CD8-positive, alpha-beta memory T cell (primary cell): ENCODE data around the gene LRRC31. TPM values are rescaled to one million over a fixed set of nuclear protein-coding genes. Genes with fewer than 3 reads are reported as not detected.

ENCODE experiments used
- CTCF ChIA-PET: fragments of 350-600 bp; sonication (Branson Sonifier 250); formaldehyde crosslinking; loops from one replicate; lab custom pipeline; 2021; ENCODE audit warnings: antibody characterized with exemption; lab: Charles Lee
- POLR2A ChIA-PET: fragments of 350-600 bp; sonication (Branson Sonifier 250); formaldehyde crosslinking; loops from one replicate; lab custom pipeline; 2021; ENCODE audit warnings: antibody characterized with exemption; lab: Charles Lee
- DNase-seq, 5 donors: peaks; one replicate each; pipeline versions ENCODE4 v3.0.0 to v3.0.0-alpha.2; 2020 to 2022; ENCODE audit warnings: mixed read lengths in 1 of 5
- H3K27ac ChIP-seq: one replicate; pipeline ENCODE4 v1.7.0; 2013; ENCODE audit warnings: low read depth, mild to moderate bottlenecking, low read length, moderate library complexity
- H3K27me3 ChIP-seq: 2 replicates; pipeline ENCODE4 v1.7.0; 2013; ENCODE audit warnings: low read length, mild to moderate bottlenecking; ENCODE audit not compliant: insufficient read depth, poor library complexity, severe bottlenecking
- H3K36me3 ChIP-seq: 2 replicates; pipeline ENCODE4 v1.7.0; 2013; ENCODE audit warnings: mild to moderate bottlenecking, low read length, moderate library complexity; ENCODE audit not compliant: insufficient read depth
- H3K4me1 ChIP-seq: 2 replicates; pipeline ENCODE4 v1.7.0; 2013; ENCODE audit warnings: mild to moderate bottlenecking, low read length, moderate library complexity; ENCODE audit not compliant: insufficient read depth
- H3K4me3 ChIP-seq: 2 replicates; pipeline ENCODE4 v1.7.0; 2013; ENCODE audit warnings: mild to moderate bottlenecking, low read length
- H3K9me3 ChIP-seq: 2 replicates; pipeline ENCODE4 v1.7.0; 2013; ENCODE audit warnings: mild to moderate bottlenecking, low read length
- H3K27ac Mint-ChIP-seq, 8 donors: one replicate each; pipeline ENCODE4 v1.8.0; 2020 to 2021; ENCODE audit warnings: mixed read lengths in 8 of 8, mild to moderate bottlenecking in 6 of 8, inconsistent platforms in 3 of 8, moderate library complexity in 3 of 8
- H3K27me3 Mint-ChIP-seq, 2 donors: one replicate each; pipeline ENCODE4 v1.8.0; 2020 to 2021; ENCODE audit warnings: mixed read lengths in 2 of 2, mild to moderate bottlenecking in 1 of 2, moderate library complexity in 1 of 2
- H3K36me3 Mint-ChIP-seq, 3 donors: one replicate each; pipeline ENCODE4 v1.8.0; 2020 to 2021; ENCODE audit warnings: mixed read lengths in 3 of 3, inconsistent platforms in 1 of 3, mild to moderate bottlenecking in 1 of 3
- H3K4me1 Mint-ChIP-seq, 3 donors: one replicate each; pipeline ENCODE4 v1.8.0; 2020 to 2021; ENCODE audit warnings: mixed read lengths in 3 of 3, inconsistent platforms in 1 of 3, mild to moderate bottlenecking in 1 of 3
- H3K4me3 Mint-ChIP-seq, 7 donors: one replicate each; pipeline ENCODE4 v1.8.0; 2020 to 2021; ENCODE audit warnings: mixed read lengths in 7 of 7, mild to moderate bottlenecking in 6 of 7, moderate library complexity in 4 of 7, inconsistent platforms in 2 of 7
- H3K9me3 Mint-ChIP-seq, 5 donors: one replicate each; pipeline ENCODE4 v1.8.0; 2020 to 2022; ENCODE audit warnings: mixed read lengths in 5 of 5, mild to moderate bottlenecking in 3 of 5, moderate library complexity in 2 of 5, inconsistent platforms in 1 of 5
- polyA plus RNA-seq: library from polyadenylated mRNA; unstranded; fragments of 300-500 nt; fragmentation: Illumina TruSeq; gene quantifications from one replicate; pipeline ENCODE4 v1.2.3, GENCODE V29; 2021
- total RNA-seq, 2 experiments: library from RNA; stranded (reverse); gene quantifications; one replicate each; pipeline ENCODE4 v1.2.3, GENCODE V29; 2021

LRRC31 gene
- total and polyA plus RNA-seq, 3 experiments from 2014 or later: not detected

DNA sequence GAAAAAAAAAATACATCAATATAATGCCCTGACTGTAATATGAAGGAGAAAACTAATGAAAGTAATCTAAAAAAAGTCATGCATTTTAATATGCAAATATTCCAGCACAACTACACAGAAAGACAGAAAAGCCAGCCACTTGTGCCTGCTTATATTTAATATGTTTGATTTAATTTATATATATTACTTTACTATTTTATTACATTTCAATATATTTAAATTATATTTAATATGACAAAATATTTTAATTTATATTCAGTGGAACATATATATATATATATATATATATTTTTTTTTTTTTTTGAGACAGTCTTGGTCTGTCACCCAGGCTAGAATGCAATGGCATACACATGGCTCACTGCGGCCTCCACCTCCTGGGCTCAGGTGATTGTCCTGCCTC is 27.5 kb upstream of the LRRC31 start:
- POLR2A ChIA-PET: no interaction called here
- H3K27ac Mint-ChIP-seq: no peak overlapping the region
- H3K4me3 Mint-ChIP-seq: no peak overlapping the region

DNA sequence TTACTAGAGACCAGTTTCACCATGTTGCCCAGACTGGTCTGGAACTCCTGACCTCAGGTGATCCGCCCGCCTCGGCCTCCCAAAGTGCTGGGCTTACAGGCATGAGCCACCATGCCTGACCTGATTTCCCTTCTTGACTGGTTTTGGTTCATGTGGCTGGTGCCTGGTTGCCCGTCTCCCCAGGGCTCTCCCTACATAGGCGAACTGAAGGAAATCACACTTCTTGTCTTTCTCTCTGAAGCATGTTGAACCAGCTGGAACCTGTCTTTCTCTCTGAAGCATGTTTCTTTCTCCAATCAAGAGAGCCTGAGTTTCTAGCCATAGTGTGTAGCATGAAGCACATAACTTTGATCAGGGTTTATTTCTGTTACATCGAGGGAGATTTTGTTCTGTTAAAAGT is 25.3 kb upstream of the LRRC31 start:
- CTCF ChIA-PET: no interaction called here
- H3K27me3 Mint-ChIP-seq: peaks cover 0 to 2% of the 10 kb centered on the region in 2 donors
- H3K4me3 ChIP-seq: no peak overlapping the region
- no peaks in the 10 kb centered on the region for H3K36me3 ChIP-seq
- H3K27me3 ChIP-seq: no peaks in the 10 kb centered on the region
- H3K27ac ChIP-seq: no peak overlapping the region
- no peak overlapping the region for H3K4me3 Mint-ChIP-seq
- no peaks in the 10 kb centered on the region for H3K4me1 Mint-ChIP-seq
- H3K4me1 ChIP-seq: no peaks in the 10 kb centered on the region
- POLR2A ChIA-PET: no interaction called here
- H3K36me3 Mint-ChIP-seq: peaks cover 0 to 3% (median 0%) of the 10 kb centered on the region in 3 donors
- H3K9me3 ChIP-seq: no peaks in the 10 kb centered on the region
- H3K27ac Mint-ChIP-seq: no peak overlapping the region
- DNase-seq: no peak
- peaks cover 0 to 5% (median 3%) of the 10 kb centered on the region in 5 donors for H3K9me3 Mint-ChIP-seq

More for the DNA sequence above, 27.5 kb upstream of the LRRC31 start:
- Histone ChIP-seq H3K4me3 (no peak overlapping the region), H3K36me3 (no peaks in the 10 kb centered on the region), H3K9me3 (no peaks in the 10 kb centered on the region), H3K27ac (no peak overlapping the region), H3K4me1 (no peaks in the 10 kb centered on the region), H3K27me3 (no peaks in the 10 kb centered on the region)
- no peak for DNase-seq
- CTCF ChIA-PET: no interaction called here
- Mint-ChIP-seq H3K9me3 (peaks cover 12 to 24% (median 17%) of the 10 kb centered on the region in 5 donors), H3K27me3 (peaks cover 2 to 6% of the 10 kb centered on the region in 2 donors), H3K4me1 (no peaks in the 10 kb centered on the region), H3K36me3 (peaks cover 0 to 14% (median 2%) of the 10 kb centered on the region in 3 donors)

- H3K27me3 Mint-ChIP-seq: peaks cover 0 to 2% of the 10 kb centered on the region in 2 donors
- POLR2A ChIA-PET: no interaction called here
- Histone ChIP-seq H3K9me3 (no peaks in the 10 kb centered on the region), H3K27me3 (no peaks in the 10 kb centered on the region), H3K36me3 (no peaks in the 10 kb centered on the region), H3K4me1 (no peaks in the 10 kb centered on the region), H3K27ac (no peak overlapping the region), H3K4me3 (no peak overlapping the region)
- H3K9me3 Mint-ChIP-seq: no peaks in the 10 kb centered on the region
- no peaks in the 10 kb centered on the region for H3K36me3 Mint-ChIP-seq
- DNase-seq: no peak
- no peaks in the 10 kb centered on the region for H3K4me1 Mint-ChIP-seq
- H3K4me3 Mint-ChIP-seq: no peak overlapping the region
- no peak overlapping the region for H3K27ac Mint-ChIP-seq
- CTCF ChIA-PET: interaction anchor here (0.7 kb wide), 1 partner anchor 28 kb away, joined by 3 read pairs; no protein-coding TSS in a partner anchor
These were observed 24.4 kb upstream of the LRRC31 start for GRCh38 chr3:169894110-169894509.

GRCh38 chr3:169891886-169892285 is 22.2 kb upstream of the LRRC31 start:
- no peaks in the 10 kb centered on the region for H3K4me1 ChIP-seq
- ChIA-PET CTCF (interaction anchor here (0.9 kb wide), 1 partner anchor 129 kb away, joined by 3 read pairs; no protein-coding TSS in a partner anchor), POLR2A (no interaction called here)
- H3K27ac ChIP-seq: no peak overlapping the region
- Mint-ChIP-seq H3K27ac (no peak overlapping the region), H3K36me3 (no peaks in the 10 kb centered on the region), H3K4me3 (no peak overlapping the region), H3K9me3 (no peaks in the 10 kb centered on the region), H3K27me3 (peaks cover 0 to 2% of the 10 kb centered on the region in 2 donors), H3K4me1 (no peaks in the 10 kb centered on the region)
- no peaks in the 10 kb centered on the region for H3K27me3 ChIP-seq
- no peaks in the 10 kb centered on the region for H3K9me3 ChIP-seq
- no peaks in the 10 kb centered on the region for H3K36me3 ChIP-seq
- H3K4me3 ChIP-seq: no peak overlapping the region
- no peak for DNase-seq

DNA sequence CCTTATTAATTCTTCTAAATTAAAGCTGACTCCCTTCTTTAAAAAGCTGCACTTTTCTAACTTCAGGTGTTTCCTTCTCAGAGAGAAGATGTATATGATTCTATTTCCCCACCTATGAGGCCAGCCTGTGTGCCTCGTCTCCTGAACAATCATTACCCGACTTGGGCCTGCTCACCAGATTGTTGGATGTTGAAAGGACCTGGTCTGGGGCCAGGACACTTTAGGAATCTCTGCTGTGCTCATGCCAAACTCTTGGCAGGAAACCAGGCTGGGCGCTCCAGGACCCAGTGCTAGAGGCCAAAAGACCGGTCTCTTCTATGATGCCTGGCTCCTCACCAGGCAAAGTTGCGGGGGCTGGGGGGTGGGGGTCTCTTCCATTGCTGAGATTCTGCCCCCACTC is 16.9 kb upstream of the LRRC31 start:
- Histone ChIP-seq H3K27ac (no peak overlapping the region), H3K27me3 (no peaks in the 10 kb centered on the region), H3K9me3 (no peaks in the 10 kb centered on the region), H3K4me1 (no peaks in the 10 kb centered on the region), H3K36me3 (no peaks in the 10 kb centered on the region), H3K4me3 (no peak overlapping the region)
- Mint-ChIP-seq H3K9me3 (no peaks in the 10 kb centered on the region), H3K36me3 (no peaks in the 10 kb centered on the region), H3K27ac (no peak overlapping the region), H3K4me3 (no peak overlapping the region), H3K27me3 (peaks cover 0 to 7% of the 10 kb centered on the region in 2 donors), H3K4me1 (no peaks in the 10 kb centered on the region)
- DNase-seq: no peak
- POLR2A ChIA-PET: no interaction called here
- CTCF ChIA-PET: no interaction called here

- Histone ChIP-seq H3K27me3 (no peaks in the 10 kb centered on the region), H3K36me3 (no peaks in the 10 kb centered on the region), H3K27ac (no peak overlapping the region), H3K4me3 (no peak overlapping the region), H3K9me3 (no peaks in the 10 kb centered on the region), H3K4me1 (no peaks in the 10 kb centered on the region)
- ChIA-PET POLR2A (no interaction called here), CTCF (no interaction called here)
- Mint-ChIP-seq H3K27me3 (peaks cover 7 to 14% of the 10 kb centered on the region in 2 donors), H3K27ac (no peak overlapping the region), H3K4me3 (no peak overlapping the region), H3K4me1 (peaks cover 0 to 5% (median 0%) of the 10 kb centered on the region in 3 donors), H3K9me3 (no peaks in the 10 kb centered on the region), H3K36me3 (no peaks in the 10 kb centered on the region)
- DNase-seq: no peak
These were observed 11.0 kb upstream of the LRRC31 start for GRCh38 chr3:169880576-169881250.

DNA sequence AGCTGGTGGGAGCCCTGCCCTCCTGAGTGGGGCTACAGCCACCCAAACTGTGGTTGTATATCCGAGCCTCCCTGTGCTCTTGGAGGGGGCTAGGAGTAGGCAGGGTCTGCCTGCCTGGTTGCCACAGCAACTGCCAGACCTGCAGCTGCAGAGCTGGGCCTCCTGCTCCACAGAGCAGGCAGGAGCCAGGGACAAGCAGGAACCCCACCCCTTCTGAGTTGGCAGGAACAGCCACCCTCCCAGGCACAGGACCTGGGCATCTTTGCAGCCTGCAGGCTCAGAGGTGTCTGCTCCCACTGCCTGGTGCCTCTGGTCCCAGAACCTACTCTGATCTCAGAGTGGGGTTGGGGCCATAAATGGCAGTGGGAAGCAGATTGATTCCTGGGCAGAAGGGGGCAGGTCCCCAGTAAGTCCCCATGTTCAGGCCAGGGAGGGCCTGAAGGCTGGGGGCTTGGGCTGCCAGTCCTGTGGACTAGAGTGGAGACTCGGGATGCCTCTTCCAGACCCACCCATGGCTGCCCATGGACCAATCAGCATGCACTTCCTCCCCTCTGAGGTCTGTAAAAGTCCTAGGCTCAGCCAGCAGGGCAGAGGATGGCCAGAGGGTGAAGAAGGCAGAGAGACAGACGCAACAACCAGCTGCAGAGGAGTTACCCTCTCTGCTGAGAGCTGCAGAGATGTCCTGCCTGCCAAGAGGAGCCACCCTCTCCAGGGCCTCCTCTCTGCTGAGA is 10.3 kb upstream of the LRRC31 start:
- H3K4me3 ChIP-seq: no peak overlapping the region
- no peak overlapping the region for H3K4me3 Mint-ChIP-seq
- peaks cover 7 to 17% of the 10 kb centered on the region in 2 donors for H3K27me3 Mint-ChIP-seq
- no peaks in the 10 kb centered on the region for H3K36me3 Mint-ChIP-seq
- H3K4me1 Mint-ChIP-seq: peaks cover 0 to 5% (median 0%) of the 10 kb centered on the region in 3 donors
- H3K36me3 ChIP-seq: no peaks in the 10 kb centered on the region
- H3K27ac Mint-ChIP-seq: no peak overlapping the region
- no peaks in the 10 kb centered on the region for H3K9me3 Mint-ChIP-seq
- no peak for DNase-seq
- no peaks in the 10 kb centered on the region for H3K27me3 ChIP-seq
- H3K9me3 ChIP-seq: no peaks in the 10 kb centered on the region
- ChIA-PET POLR2A (no interaction called here), CTCF (no interaction called here)
- H3K4me1 ChIP-seq: no peaks in the 10 kb centered on the region
- H3K27ac ChIP-seq: no peak overlapping the region

DNA sequence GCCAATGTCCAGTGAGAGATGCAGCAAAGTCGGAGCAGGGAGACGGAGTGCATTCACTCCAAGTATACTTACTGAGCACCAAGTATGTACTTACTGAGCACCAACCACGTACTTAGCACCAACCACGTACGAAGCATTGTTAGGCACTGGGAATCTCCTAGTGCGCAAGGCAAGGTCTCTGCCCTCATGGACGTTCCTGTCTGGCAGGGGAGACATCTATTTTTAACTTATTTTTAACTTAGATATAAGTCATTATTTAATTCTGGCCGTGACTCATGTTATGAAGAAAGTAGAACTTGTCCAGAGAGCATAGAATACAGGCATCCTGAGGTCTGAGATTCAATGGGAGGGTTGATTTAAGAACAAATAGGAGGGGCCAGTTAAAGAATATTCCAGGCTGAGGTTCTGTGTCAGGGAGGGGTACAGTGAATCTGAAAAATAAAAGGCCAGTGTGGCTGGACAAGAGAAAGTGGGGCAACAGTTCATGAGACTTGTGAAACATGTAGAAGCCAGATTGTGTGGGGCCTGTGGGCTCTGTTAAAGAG is 9.3 kb upstream of the LRRC31 start:
- no peak for DNase-seq
- no peaks in the 10 kb centered on the region for H3K36me3 Mint-ChIP-seq

More for the DNA sequence above, 9.3 kb upstream of the LRRC31 start:
- no peaks in the 10 kb centered on the region for H3K36me3 ChIP-seq
- H3K4me1 Mint-ChIP-seq: peaks cover 0 to 5% (median 0%) of the 10 kb centered on the region in 3 donors
- H3K27me3 ChIP-seq: no peaks in the 10 kb centered on the region
- H3K9me3 ChIP-seq: no peaks in the 10 kb centered on the region
- no peaks in the 10 kb centered on the region for H3K9me3 Mint-ChIP-seq
- POLR2A ChIA-PET: no interaction called here
- H3K27ac ChIP-seq: no peak overlapping the region
- H3K4me3 Mint-ChIP-seq: no peak overlapping the region
- CTCF ChIA-PET: no interaction called here
- H3K27me3 Mint-ChIP-seq: peaks cover 6 to 26% of the 10 kb centered on the region in 2 donors
- H3K4me1 ChIP-seq: no peaks in the 10 kb centered on the region
- H3K4me3 ChIP-seq: no peak overlapping the region
- no peak overlapping the region for H3K27ac Mint-ChIP-seq
